ENCODE measurements around the gene IRX4. TPM values are rescaled to one million over a fixed set of nuclear protein-coding genes. Genes with fewer than 3 reads are reported as not detected.
"Not testable (repeated sequence)": the region's sequence is repeated elsewhere in the genome, so short reads cannot be mapped to it uniquely, and the experiment has no call there.

Gene IRX4
- total and polyA plus RNA-seq, 2 donors (not counting 3 experiments of a cell fraction or from before 2014, with no cell fraction given) = not detected

- Histone ChIP-seq H3K4me3 (replicated peaks in 1 of 3; ENCODE audit: insufficient read depth in 1 of 3, low read depth in 1 of 3, low read length in 3 of 3) (no peak overlapping the region), H3K9ac (replicated peaks; ENCODE audit: extremely low read depth, insufficient read depth, low read length) (no peak overlapping the region), H3K27me3 (ENCODE audit: control insufficient read depth in 2 of 2, insufficient read depth in 2 of 2, low read length in 2 of 2) (peaks cover 0 to 1% of the 10 kb centered on the region in 2 experiments), H3K9me1 (replicated peaks; ENCODE audit: control insufficient read depth, extremely low read depth, insufficient read depth, low read length) (no peaks in the 10 kb centered on the region), H3K4me2 (ENCODE audit: insufficient read depth, low read length) (no peak overlapping the region), H3K4me1 (ENCODE audit: control insufficient read depth, extremely low read depth, insufficient read depth, low read length) (no peaks in the 10 kb centered on the region), H3K36me3 (ENCODE audit: control insufficient read depth in 2 of 2, extremely low read depth in 1 of 2, insufficient read depth in 2 of 2, low read length in 2 of 2) (no peaks in the 10 kb centered on the region), H3K27ac (ENCODE audit: insufficient read depth, low read depth, low read length) (no peak overlapping the region), H3K9me3 (replicated peaks; ENCODE audit: control insufficient read depth, insufficient read depth, low read length) (no peaks in the 10 kb centered on the region), H4K20me1 (replicated peaks; ENCODE audit: control insufficient read depth, extremely low read depth, insufficient read depth, low read length) (no peaks in the 10 kb centered on the region), H2AFZ (ENCODE audit: low read depth, low read length) (no peak overlapping the region), H3K79me2 (ENCODE audit: control insufficient read depth, insufficient read depth, low read length) (no peaks in the 10 kb centered on the region)
- intact Hi-C loops (cut with micrococcal nuclease) (no loop called here), dilution Hi-C loops (cut with MboI; ENCODE audit: extremely low pct_ligation_motif_present, low sequenced_read_pairs) (no loop called here)
- FAIRE-seq = no peak
- BruUV-seq (replicated peaks) = no TSS peak
- POLR2A ChIA-PET = no interaction called here
- TF ChIP-seq POLR2AphosphoS5 (IDR thresholded peaks at IDR 0.05; ENCODE audit: insufficient read depth, low read depth, low read length) (no peak), GATA2 (IDR thresholded peaks at IDR 0.05; ENCODE audit: insufficient read depth, insufficient read length, low read depth, low read length) (no peak), JUN (IDR thresholded peaks at IDR 0.05; ENCODE audit: borderline replicate concordance, insufficient read depth, insufficient read length, low read depth) (no peak), FOS (IDR thresholded peaks at IDR 0.05; ENCODE audit: borderline replicate concordance, insufficient read depth, low read length) (no peak), EZH2 (IDR thresholded peaks at IDR 0.05; ENCODE audit: borderline replicate concordance, low read depth, low read length, severe bottlenecking) (no peak), CTCF (IDR thresholded peaks at IDR 0.05; ENCODE audit: extremely low read depth in 1 of 2, insufficient read depth in 1 of 2, low read depth in 1 of 2, low read length in 2 of 2) (no peak), MYC (IDR thresholded peaks at IDR 0.05; ENCODE audit: low read depth, low read length) (no peak), POLR2A (IDR thresholded peaks at IDR 0.05; ENCODE audit: low read depth, low read length) (no peak)
- TF ChIP-seq, protein P1, sequence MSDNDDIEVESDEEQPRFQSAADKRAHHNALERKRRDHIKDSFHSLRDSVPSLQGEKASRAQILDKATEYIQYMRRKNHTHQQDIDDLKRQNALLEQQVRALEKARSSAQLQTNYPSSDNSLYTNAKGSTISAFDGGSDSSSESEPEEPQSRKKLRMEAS (IDR thresholded peaks at IDR 0.05; ENCODE audit: insufficient read depth, insufficient read length) = no peak
- no peak for DNase-seq (ENCODE audit: low read depth, low spot score)
- CTCF ChIA-PET = no interaction called here
Observed at GRCh38 chr5:1844708-1845436, 37.9 kb downstream of the IRX4 start.

DNA sequence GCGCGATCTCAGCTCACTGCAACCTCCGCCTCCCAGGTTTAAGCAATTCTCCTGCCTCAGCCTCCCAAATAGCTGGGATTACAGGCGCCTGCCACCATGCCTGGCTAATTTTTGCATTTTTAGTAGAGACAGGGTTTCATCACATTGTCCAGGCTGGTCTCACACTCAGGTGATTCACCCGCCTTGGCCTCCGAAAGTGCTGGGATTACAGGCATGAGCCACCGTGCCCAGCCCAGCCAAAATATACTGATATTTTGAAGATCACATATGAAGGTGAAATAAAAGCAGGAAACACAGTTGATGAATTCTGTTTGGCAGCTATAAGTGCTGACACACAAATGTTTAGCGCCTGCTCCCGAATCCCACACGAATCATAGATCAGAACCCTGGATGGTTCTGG lies 39.0 kb downstream of the IRX4 start:
- H3K4me1 ChIP-seq (ENCODE audit: control insufficient read depth, extremely low read depth, insufficient read depth, low read length); BruUV-seq (replicated peaks); CTCF ChIA-PET; H3K9me3 ChIP-seq (replicated peaks; ENCODE audit: control insufficient read depth, insufficient read depth, low read length); intact Hi-C loops (cut with micrococcal nuclease); H2AFZ ChIP-seq (ENCODE audit: low read depth, low read length); H3K4me3 ChIP-seq (replicated peaks in 1 of 3; ENCODE audit: insufficient read depth in 1 of 3, low read depth in 1 of 3, low read length in 3 of 3); H3K4me2 ChIP-seq (ENCODE audit: insufficient read depth, low read length); DNase-seq (ENCODE audit: low read depth, low spot score); H3K36me3 ChIP-seq (ENCODE audit: control insufficient read depth in 2 of 2, extremely low read depth in 1 of 2, insufficient read depth in 2 of 2, low read length in 2 of 2); H3K27me3 ChIP-seq (ENCODE audit: control insufficient read depth in 2 of 2, insufficient read depth in 2 of 2, low read length in 2 of 2); H3K79me2 ChIP-seq (ENCODE audit: control insufficient read depth, insufficient read depth, low read length); dilution Hi-C loops (cut with MboI; ENCODE audit: extremely low pct_ligation_motif_present, low sequenced_read_pairs); POLR2A ChIA-PET; H3K27ac ChIP-seq (ENCODE audit: insufficient read depth, low read depth, low read length); H3K9ac ChIP-seq (replicated peaks; ENCODE audit: extremely low read depth, insufficient read depth, low read length); H4K20me1 ChIP-seq (replicated peaks; ENCODE audit: control insufficient read depth, extremely low read depth, insufficient read depth, low read length); FAIRE-seq; H3K9me1 ChIP-seq (replicated peaks; ENCODE audit: control insufficient read depth, extremely low read depth, insufficient read depth, low read length): not testable (repeated sequence)
